ENCODE results near the gene KIF14. TPM values are rescaled to one million over a fixed set of nuclear protein-coding genes. Genes with fewer than 3 reads are reported as not detected.

The KIF14 gene, protein sequence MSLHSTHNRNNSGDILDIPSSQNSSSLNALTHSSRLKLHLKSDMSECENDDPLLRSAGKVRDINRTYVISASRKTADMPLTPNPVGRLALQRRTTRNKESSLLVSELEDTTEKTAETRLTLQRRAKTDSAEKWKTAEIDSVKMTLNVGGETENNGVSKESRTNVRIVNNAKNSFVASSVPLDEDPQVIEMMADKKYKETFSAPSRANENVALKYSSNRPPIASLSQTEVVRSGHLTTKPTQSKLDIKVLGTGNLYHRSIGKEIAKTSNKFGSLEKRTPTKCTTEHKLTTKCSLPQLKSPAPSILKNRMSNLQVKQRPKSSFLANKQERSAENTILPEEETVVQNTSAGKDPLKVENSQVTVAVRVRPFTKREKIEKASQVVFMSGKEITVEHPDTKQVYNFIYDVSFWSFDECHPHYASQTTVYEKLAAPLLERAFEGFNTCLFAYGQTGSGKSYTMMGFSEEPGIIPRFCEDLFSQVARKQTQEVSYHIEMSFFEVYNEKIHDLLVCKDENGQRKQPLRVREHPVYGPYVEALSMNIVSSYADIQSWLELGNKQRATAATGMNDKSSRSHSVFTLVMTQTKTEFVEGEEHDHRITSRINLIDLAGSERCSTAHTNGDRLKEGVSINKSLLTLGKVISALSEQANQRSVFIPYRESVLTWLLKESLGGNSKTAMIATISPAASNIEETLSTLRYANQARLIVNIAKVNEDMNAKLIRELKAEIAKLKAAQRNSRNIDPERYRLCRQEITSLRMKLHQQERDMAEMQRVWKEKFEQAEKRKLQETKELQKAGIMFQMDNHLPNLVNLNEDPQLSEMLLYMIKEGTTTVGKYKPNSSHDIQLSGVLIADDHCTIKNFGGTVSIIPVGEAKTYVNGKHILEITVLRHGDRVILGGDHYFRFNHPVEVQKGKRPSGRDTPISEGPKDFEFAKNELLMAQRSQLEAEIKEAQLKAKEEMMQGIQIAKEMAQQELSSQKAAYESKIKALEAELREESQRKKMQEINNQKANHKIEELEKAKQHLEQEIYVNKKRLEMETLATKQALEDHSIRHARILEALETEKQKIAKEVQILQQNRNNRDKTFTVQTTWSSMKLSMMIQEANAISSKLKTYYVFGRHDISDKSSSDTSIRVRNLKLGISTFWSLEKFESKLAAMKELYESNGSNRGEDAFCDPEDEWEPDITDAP (N-terminal part only)
- total RNA-seq = 0.11 TPM
- long read RNA-seq = 0 reads

- DNase-seq (ENCODE audit: missing footprints) (peak; percentile 97), ATAC-seq (peak; percentile 99)
- intact Hi-C loops (cut with DNase I) = loop anchor here (1.0 to 5.0 kb wide), 4 partner anchors 48 to 217 kb away; partner anchors contain the start of gene DDX59
Observed at GRCh38 chr1:200620273-200621131, at the start of gene KIF14. Gene KIF14 (minus strand): TSS chr1:200620751. CDS start chr1:200618723, 2,028 bp downstream.

DNA sequence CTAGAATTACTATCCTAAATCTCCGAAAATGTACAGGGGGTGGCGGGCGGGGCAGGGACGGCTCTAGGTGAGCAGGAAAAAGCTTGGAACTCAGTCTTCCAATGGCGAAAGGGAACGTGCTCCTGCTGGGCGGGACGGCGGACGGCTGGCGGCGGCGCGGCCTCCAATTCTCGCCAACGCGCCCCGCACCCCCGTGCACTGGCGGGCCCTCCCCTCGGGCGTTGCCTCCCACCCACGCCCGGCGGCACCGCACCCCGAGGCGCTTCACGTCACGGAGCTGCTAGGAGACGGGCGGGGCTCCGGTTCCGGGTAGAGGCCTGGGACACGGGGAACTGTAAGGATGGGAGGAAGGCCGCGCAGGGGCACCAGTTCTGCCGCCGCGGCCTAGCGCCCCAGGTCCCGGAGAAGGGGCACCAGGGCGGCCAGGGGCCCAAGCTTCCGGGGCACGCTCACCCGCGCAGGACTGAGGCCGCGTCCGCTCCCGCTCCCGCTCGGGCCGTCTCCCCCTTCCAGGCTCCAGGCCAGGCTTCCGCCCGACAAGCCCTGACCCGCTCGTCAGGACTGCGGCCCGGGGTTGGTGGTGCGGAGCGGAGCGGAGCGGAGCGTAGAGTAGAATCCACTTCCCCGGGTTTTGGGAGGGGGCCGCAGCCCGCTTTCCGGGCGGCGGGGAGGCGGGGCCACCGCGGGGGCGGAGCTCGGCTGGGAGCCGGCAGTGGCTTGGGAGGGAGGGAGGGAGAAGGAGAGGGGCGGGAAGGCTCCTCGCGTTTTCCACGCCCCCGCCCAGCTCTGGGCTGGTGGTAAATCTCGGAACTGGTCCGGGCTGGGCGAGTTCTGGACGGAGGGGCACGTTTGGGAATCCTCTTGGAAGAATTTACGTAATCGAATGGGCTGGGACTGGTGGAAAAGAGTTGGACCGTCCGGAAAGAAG is 49.0 kb upstream of the KIF14 start, which contains the start of gene DDX59:
Gene DDX59 (minus strand): TSS at position 594 of the 928 bp plus-strand sequence. CDS start 3,167 bp downstream, outside the sequence.
- DNase-seq (ENCODE audit: missing footprints) (peak; percentile 98), ATAC-seq (peak; percentile 95)
- intact Hi-C loops (cut with DNase I) = loop anchor here (1.0 to 2.0 kb wide), 3 partner anchors 49 to 133 kb away; partner anchors contain the start of gene KIF14

DNA sequence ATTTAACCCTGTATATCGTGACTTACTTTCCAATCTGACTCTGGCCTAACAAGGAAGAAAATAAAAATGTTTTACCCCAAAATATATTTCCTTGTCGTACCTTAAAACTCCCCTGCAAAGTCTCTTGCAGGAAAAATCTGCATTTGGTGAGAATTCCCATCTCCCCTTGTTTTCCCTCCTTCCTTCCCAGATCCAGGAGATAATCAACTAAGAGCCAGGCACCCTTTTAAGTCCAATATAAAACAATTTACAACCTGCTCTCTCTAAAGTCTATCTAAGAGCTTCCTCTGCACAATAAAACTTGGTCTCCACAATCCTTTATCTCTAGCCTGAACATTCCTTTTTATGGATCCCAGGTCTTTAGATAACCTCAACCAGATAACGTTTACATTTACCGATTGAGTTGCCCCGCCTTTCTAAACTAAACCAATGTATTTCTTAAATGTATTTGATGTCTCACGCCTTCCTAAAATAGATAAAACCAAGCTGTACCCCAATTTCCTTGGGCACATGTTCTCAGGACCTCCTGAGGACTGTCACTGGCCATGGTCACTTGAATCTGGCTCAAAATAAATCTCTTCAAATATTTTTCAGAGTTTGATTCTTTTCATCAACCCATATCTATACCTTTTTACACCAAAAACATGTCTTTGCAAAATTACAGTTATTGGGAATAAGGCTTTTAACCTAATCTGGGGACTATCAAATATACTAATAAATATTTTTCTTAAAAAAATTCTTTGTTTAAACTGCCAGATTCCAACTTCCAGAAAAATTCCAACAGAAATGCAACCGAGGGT is 48.2 kb upstream of the KIF14 start:
- ATAC-seq (no peak), DNase-seq (ENCODE audit: missing footprints) (no peak)
- intact Hi-C loops (cut with DNase I) = loop anchor here (2.0 kb wide), 2 partner anchors 48 to 134 kb away; partner anchors contain the start of gene KIF14

GRCh38 chr1:200666309-200666708 is 45.8 kb upstream of the KIF14 start:
- ATAC-seq (no peak), DNase-seq (ENCODE audit: missing footprints) (no peak)
- intact Hi-C loops (cut with DNase I) = no loop called here

GRCh38 chr1:200665861-200666260 is 45.3 kb upstream of the KIF14 start:
- no peak for DNase-seq (ENCODE audit: missing footprints)
- no peak for ATAC-seq
- intact Hi-C loops (cut with DNase I) = no loop called here

GRCh38 chr1:200660719-200661118 is 40.2 kb upstream of the KIF14 start:
- DNase-seq (ENCODE audit: missing footprints) (peak; percentile 80), ATAC-seq (peak; percentile 46)
- intact Hi-C loops (cut with DNase I) = no loop called here

DNA sequence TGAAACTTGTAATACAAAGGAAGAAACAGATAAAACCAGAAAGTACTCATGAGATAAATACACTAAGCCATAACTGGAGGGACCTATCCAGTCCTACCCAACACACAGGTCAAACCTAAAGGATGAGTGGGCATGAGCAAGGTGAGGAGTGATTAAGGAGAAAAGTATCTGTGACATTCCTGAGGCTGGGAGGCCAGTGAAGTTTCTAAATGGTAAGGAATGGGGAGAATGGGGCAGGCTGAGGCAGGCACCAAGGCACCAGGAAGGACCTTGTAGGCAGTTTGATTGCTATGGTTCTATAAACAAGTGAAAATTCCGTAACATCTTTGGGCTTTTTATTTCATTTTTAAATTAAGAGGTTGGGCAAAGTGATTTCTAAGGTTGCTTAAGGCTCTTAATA is 38.7 kb upstream of the KIF14 start:
- ATAC-seq (no peak), DNase-seq (ENCODE audit: missing footprints) (no peak)
- intact Hi-C loops (cut with DNase I) = no loop called here

DNA sequence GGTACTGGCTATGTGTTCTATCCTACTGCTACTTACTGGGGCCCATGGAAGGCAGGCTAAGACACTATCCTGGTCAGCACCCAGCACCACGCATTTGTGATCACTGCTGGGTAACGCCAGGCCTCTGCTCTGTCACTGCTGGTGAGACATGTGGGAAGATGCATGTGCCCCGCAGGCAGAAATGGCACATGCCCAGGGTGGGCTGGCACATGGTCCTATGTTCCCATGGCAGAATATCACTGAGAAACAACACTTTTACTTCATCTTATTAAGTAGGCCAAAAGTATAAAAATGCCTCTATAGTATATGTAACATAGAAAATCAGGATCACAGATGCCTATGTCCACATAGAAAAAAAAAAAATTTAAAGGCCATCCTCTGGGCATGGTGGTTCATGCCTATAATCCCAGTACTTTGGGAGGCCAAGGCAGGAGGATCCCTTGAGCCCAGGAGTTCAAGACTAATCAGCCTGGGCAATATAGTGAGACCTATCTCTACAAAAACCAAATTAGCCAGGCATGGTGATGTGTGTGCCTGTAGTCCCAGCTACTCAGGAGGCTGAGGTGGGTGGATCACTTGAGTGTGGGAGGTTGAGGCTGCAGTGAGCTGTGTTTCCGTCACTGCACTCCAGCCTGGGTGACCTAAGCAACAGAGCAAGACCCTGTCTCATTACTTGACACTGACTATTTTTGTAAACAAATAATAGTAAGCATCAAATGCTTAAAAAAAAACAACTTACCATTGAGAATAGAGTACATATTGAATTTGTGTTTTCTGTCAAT is 37.7 kb upstream of the KIF14 start:
- ATAC-seq = no peak
- intact Hi-C loops (cut with DNase I) = no loop called here
- no peak for DNase-seq (ENCODE audit: missing footprints)

DNA sequence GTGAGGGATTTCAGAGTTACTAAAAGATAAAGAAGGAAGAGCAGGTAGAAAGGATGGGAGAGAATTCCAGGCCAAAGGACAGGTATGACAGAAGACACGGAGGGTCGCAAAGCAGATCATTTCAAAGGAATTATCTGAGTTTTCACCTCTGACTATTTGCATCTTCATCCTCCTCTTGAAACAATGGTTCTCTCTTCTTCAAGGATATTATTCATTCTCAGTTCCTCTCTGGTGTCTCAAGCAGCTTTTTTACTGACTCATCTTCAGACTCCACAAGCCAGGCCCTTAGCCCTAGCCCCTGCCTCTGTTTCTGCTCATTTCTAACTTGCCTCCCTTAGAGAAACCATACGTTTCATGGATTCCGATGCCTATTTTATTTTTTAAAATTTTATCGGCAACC is 34.1 kb upstream of the KIF14 start:
- intact Hi-C loops (cut with DNase I) = no loop called here
- ATAC-seq (no peak), DNase-seq (ENCODE audit: missing footprints) (no peak)

DNA sequence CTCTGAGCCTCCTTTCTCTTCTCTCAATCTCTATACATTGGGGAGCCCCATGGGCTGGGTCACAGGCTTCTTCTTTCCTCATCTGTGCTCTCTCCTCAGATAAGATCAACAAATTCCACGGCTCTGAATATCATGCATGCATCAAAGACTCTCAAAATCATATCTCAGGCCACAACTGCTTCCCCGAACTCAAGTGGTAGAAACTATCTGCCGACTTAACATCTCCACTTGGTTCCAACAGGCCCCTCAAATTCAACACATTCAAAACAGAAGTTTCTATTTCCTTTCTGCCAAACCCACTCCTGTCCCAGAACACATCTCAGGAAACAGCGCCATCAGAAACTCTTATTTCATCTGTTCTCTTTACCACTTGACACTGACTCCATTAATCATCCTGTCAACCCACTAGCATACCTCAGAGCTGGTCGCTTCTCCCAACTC is 32.5 kb upstream of the KIF14 start:
- DNase-seq (ENCODE audit: missing footprints) = no peak
- ATAC-seq = no peak
- intact Hi-C loops (cut with DNase I) = no loop called here

- no peak for ATAC-seq
- intact Hi-C loops (cut with DNase I) = no loop called here
- DNase-seq (ENCODE audit: missing footprints) = no peak
Observed at GRCh38 chr1:200652378-200652777, 31.8 kb upstream of the KIF14 start.

DNA sequence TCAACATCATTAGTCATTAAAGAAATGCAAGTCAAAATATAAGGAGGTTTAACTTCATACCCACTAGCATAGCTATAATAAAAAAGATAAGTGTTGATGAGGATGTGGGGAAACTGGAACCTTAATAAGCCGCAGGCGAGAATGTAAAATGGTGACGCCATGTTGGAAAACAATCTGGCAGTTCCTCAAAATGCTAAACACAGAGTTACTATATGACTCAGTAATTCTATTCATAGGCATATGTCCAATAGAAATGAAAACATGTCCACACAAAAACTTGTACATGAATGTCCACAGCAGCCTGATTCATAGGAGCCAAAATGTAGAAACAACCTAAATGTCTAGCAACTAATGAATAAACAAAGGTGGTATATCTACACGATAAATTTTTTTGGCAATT is 26.0 kb upstream of the KIF14 start:
- ATAC-seq (no peak), DNase-seq (ENCODE audit: missing footprints) (no peak)
- intact Hi-C loops (cut with DNase I) = no loop called here

DNA sequence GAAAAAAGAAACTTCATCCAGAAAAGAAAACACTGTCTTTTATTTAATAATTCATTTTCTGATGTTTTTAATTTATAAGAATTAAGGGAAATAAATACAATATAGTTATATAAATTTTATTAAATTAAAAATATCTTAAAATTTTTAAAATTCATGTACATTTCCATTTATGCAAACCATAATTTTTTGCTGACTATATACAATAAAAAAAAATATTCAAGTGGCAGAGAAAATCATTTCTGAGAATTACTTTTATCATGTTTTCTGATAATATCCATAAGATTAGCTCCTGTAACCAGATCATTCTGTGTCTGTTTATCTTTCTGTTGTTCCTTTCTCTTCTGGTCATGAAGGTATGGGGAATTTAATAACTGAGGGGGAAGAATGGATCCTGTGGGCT is 23.5 kb upstream of the KIF14 start:
- intact Hi-C loops (cut with DNase I) = no loop called here
- ATAC-seq (no peak), DNase-seq (ENCODE audit: missing footprints) (no peak)

- ATAC-seq (no peak), DNase-seq (ENCODE audit: missing footprints) (no peak)
- intact Hi-C loops (cut with DNase I) = no loop called here
Observed at GRCh38 chr1:200642481-200642880, 21.9 kb upstream of the KIF14 start.

GRCh38 chr1:200640963-200641401 is 20.4 kb upstream of the KIF14 start:
- ATAC-seq = peak; percentile 56
- DNase-seq (ENCODE audit: missing footprints) = no peak
- intact Hi-C loops (cut with DNase I) = no loop called here
